NCI-H2029 (cell line): ENCODE results near the gene PTAR1.

ENCODE experiments used
- DNase-seq: peaks from one replicate; lab custom pipeline; 2025; lab: John Stamatoyannopoulos, UW

PTAR1 gene

DNA sequence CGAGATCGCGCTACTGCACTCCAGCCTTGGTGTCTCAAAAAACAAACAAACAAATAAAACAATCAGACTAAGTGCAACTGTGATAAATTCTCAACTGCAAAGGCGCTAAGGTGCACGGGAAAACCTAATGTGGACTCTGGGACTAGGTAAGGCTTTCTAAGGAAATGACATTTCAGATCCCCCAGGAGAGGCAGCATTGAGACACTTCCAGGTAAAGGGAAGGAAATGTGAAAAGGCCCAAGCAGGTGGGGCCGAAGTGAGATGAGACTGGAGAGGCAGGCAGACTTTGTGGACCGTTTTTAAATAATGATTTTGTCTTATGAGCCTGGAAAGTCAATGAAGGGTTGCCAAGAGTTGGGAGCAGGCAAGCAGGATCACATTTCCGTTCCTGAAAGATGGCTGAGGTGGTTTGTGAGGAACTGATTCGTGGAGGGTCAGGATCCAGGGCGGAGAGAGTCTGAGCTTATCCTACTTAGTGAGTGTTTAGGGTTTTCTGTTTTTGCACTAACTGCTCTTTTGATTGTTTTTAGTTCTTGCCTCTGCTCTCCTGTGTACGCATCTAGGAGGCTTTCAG, 85.6 kb downstream of the PTAR1 start:
- peak; percentile 24 for DNase-seq

DNA sequence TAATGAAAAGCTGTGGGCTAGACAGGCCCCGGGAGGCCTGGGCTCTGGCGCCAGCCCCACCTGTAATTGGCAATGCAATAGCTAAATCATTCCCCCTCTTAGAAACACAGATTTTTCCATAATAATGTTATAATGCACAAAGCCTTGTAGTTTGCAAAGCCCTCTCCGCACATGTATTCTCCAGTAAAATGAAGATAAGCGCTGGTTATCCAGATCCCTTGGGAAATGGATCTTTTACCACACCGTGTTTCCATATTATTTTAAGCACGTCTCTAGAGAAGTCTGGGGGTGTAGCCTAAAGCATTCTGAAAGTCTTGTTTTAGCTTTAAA, 86.5 kb downstream of the PTAR1 start:
- no peak for DNase-seq

DNA sequence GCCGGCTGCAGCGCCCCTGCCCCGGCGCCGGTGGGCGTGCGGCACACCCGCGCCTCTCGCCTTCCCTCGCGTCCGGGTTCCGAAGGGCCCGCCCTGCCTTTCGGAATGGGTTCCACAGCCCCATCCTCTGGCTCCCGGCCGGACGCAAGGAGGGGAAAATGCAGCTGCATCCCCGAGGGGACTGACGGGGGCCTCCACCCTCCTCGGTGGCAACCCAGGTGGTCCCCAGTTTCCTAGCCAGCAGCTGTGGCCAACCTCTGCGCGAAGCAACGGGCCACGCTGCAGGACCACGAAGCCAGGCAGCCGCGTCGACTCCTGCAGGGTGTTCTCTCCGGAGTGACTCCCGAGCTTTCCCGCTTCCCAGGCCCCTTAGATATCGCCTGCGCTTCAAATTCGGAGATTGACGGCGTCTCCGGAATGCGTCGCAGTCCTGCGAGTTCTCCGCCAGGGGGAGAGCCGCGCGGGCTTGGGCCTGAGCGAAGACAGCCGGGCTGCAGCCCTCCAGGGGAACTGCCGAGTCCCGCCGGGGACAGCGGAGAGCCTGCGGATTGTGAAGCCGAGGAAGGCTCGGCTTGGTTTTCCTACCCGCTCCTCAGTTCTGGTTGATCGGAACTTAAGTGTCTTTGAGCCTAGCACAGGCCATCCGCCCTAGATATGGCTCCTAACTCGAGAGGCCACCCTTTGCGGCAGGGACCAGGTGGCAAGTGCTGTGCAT, 87.1 kb downstream of the PTAR1 start:
- DNase-seq: peak; percentile 80

DNA sequence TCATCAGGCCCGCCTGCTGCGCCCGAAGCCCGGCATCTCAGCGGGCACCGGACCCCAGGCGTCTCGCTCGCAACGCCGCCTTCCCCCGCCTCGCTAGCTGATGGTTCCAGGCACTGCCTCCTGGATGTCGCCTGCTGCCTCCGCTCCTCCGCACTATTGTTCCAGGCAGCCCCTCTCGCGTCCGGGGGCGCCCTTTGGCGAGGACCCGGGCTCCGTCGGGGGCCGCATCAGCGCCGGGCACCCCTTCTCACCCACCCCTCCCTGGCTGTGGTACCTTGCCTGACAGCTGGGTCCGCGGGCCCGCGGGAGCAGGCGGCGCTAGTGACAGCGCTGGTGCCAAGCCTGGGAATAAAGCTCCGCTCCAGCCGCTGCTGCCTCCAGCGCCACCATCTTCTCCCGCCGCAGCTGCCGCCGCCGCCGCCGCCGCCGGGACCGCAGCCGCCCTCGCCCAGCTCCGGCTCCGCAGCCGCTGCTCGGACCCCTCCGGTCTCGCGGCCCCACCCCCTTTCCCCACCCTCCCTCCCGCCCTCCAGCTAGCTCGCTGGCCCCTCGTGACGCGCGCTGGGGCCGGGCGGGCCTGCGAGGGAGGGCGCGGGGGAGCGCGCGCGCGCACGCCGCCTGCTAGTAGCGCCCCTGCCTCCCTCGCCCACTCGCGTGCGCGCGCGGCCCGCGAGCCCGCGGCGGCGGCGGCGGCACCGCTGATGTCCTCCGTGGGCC, 87.8 kb downstream of the PTAR1 start, which contains the start of gene APBA1:
APBA1 (minus strand) TSS at position 493 of the 717 bp plus-strand sequence.
- DNase-seq: peak; percentile 47

DNA sequence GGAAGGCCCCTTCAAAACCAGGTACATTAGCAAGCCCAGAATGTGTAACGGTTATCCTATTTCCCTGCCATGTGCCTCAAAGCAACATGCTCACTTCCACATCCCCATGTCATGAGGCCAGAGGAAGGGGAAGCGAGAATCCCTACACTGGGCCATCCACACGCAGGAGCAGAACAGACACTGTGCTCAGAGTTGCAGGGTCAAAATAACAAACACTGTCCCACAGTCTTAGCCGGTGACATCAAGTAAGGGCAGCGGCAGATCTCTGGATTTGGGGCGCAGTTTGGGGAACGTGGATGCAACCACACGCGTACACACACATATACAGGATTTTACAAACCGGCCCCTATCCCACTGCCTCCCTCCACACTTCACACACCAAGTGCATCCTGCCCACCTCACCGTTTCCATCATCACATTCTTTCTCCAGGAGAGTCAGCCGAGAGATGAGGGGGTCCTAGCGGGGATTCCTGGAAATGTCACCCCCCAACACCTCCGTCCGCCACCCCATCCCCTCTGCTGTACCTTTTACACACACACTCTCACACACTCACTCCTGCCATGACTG, 88.4 kb downstream of the PTAR1 start:
- no peak for DNase-seq

DNA sequence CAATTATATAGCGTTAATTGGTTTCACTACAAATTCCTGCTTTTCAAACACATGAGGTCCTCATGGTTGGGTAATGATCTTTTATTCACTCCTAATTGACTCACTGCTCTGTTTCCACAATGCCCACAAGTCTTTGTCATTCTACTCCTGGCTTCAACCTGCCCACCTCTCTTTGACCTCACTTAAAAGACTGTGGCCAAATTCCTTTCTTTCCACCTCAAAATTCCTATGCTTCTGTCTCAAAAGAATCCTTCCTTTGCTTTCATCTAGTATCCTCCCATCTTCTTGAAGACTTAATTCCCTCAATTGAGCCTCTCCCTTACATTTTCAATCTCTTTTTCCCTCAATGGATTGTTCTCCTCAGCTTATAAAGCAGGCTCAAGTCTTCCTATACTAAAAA, 92.5 kb downstream of the PTAR1 start:
- no peak for DNase-seq

DNA sequence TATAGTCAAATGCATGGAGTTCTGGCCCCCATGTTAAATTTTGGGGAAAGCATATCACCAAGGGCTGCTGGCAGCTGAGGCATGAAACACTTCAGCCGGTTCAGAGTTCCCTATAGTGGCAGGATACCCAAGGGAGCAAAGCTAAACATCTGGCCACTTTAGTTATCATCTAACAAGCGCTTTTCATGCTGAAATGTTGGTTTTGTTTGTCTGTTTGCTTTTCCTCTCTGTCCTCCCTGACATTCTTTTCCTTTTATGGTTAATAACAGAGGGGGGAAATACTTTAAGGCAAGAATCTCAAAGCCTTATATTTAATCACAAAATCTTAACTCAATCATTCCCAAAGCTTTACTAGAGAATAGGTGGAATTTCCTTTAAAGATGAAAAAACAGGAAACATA, 99.5 kb downstream of the PTAR1 start:
- DNase-seq: peak; percentile 1
